Measurements from ENCODE around the gene AFMID.

AFMID gene

GRCh38 chr17:78146471-78146869 is 40.7 kb upstream of the AFMID start:
- H3K27ac ChIP-seq (ENCODE audit: extremely low read depth, low read depth, low read length): no peak overlapping the region
- H3K36me3 ChIP-seq (ENCODE audit: control insufficient read depth in 2 of 2, insufficient read depth in 1 of 2, low read length in 2 of 2): no peaks in the 10 kb centered on the region
- H3K4me3 ChIP-seq (ENCODE audit: low read depth, low read length): no peak overlapping the region
- no peaks in the 10 kb centered on the region for H3K9me3 ChIP-seq (ENCODE audit: control insufficient read depth, insufficient read depth, low read depth, low read length)
- peaks cover 4% of the 10 kb centered on the region for H3K4me1 ChIP-seq (ENCODE audit: control insufficient read depth, insufficient read depth, low read length)
- TF ChIP-seq ZNF843 (tag by site-specific recombination; IDR thresholded peaks at IDR 0.05): no peak
- no peak for TF ChIP-seq ZNF148 (tag by site-specific recombination; IDR thresholded peaks at IDR 0.05; ENCODE audit: borderline replicate concordance)
- no peak for TF ChIP-seq BCL11A (tag by site-specific recombination; IDR thresholded peaks at IDR 0.05; ENCODE audit: low read depth)
- no peak for TF ChIP-seq ZNF600 (tag by site-specific recombination; IDR thresholded peaks at IDR 0.05)
- no peak for TF ChIP-seq BCL6B (tag by site-specific recombination; IDR thresholded peaks at IDR 0.05)
- TF ChIP-seq ZNF561 (tag by site-specific recombination; IDR thresholded peaks at IDR 0.05; ENCODE audit: borderline replicate concordance): no peak
- no peak for TF ChIP-seq ZNF335 (tag by site-specific recombination; conservative IDR thresholded peaks at IDR 0.05)
- TF ChIP-seq ZNF239 (tag by site-specific recombination; IDR thresholded peaks at IDR 0.05): no peak
- TF ChIP-seq ZNF433 (tag by site-specific recombination; IDR thresholded peaks at IDR 0.05; ENCODE audit: low read depth): no peak
- TF ChIP-seq TSHZ1 (tag by site-specific recombination; IDR thresholded peaks at IDR 0.05; ENCODE audit: borderline replicate concordance): no peak
- TF ChIP-seq ZNF510 (tag by site-specific recombination; IDR thresholded peaks at IDR 0.05; ENCODE audit: insufficient replicate concordance): no peak
- no peak for TF ChIP-seq SETDB1 (IDR thresholded peaks at IDR 0.05; ENCODE audit: insufficient read length, low read length)
- no peak for TF ChIP-seq ZNF626 (tag by site-specific recombination; IDR thresholded peaks at IDR 0.05)
- no peak for TF ChIP-seq ZNF133 (tag by site-specific recombination; IDR thresholded peaks at IDR 0.05)
- no peak for TF ChIP-seq ZNF560 (tag by site-specific recombination; IDR thresholded peaks at IDR 0.05; ENCODE audit: borderline replicate concordance)
- ChIA-PET POLR2A (no interaction called here), CTCF (interaction anchor here (0.6 to 1.1 kb wide), 4 partner anchors 9 to 719 kb away, joined by 3 to 6 read pairs (median 3); no protein-coding TSS in a partner anchor)

- Histone ChIP-seq H3K4me1 (ENCODE audit: control insufficient read depth, insufficient read depth, low read length) (peaks cover 4% of the 10 kb centered on the region), H3K27ac (ENCODE audit: extremely low read depth, low read depth, low read length) (no peak overlapping the region), H3K9me3 (ENCODE audit: control insufficient read depth, insufficient read depth, low read depth, low read length) (no peaks in the 10 kb centered on the region), H3K36me3 (ENCODE audit: control insufficient read depth in 2 of 2, insufficient read depth in 1 of 2, low read length in 2 of 2) (no peaks in the 10 kb centered on the region), H3K4me3 (ENCODE audit: low read depth, low read length) (no peak overlapping the region)
- POLR2A ChIA-PET: no interaction called here
- CTCF ChIA-PET: interaction anchor here (0.6 to 1.1 kb wide), 4 partner anchors 9 to 719 kb away, joined by 3 to 6 read pairs (median 3); no protein-coding TSS in a partner anchor
- TF ChIP-seq ZBTB20 (tag by site-specific recombination; IDR thresholded peaks at IDR 0.05) (no peak), KLF9 (tag by site-specific recombination; IDR thresholded peaks at IDR 0.05; ENCODE audit: low read depth) (no peak), ZBTB8A (tag by site-specific recombination; IDR thresholded peaks at IDR 0.05) (no peak), ZIC2 (tag by site-specific recombination; IDR thresholded peaks at IDR 0.05) (no peak), ATF2 (tag by site-specific recombination; IDR thresholded peaks at IDR 0.05; ENCODE audit: low read depth) (no peak), SP2 (tag by site-specific recombination; IDR thresholded peaks at IDR 0.05) (no peak), ZNF433 (tag by site-specific recombination; IDR thresholded peaks at IDR 0.05; ENCODE audit: low read depth) (no peak), ZNF664 (tag by site-specific recombination; IDR thresholded peaks at IDR 0.05) (no peak), ZBTB1 (tag by site-specific recombination; IDR thresholded peaks at IDR 0.05) (no peak), ZNF645 (tag by site-specific recombination; IDR thresholded peaks at IDR 0.05) (no peak), ZNF549 (tag by site-specific recombination; IDR thresholded peaks at IDR 0.05) (no peak)
Observed at GRCh38 chr17:78146881-78147280, 40.3 kb upstream of the AFMID start.
